ENCODE measurements around the gene CD22. TPM values are rescaled to one million over a fixed set of nuclear protein-coding genes. Genes with fewer than 3 reads are reported as not detected.

The CD22 gene
- total and polyA plus RNA-seq, 2 experiments from 2014 or later = 0.51 TPM; not detected in 1

- H3K27me3 ChIP-seq = no peaks in the 10 kb centered on the region
- no peaks in the 10 kb centered on the region for H3K36me3 ChIP-seq
- H3K9me3 ChIP-seq (ENCODE audit: low read depth) = no peaks in the 10 kb centered on the region
- no peaks in the 10 kb centered on the region for H3K4me1 ChIP-seq (ENCODE audit: low read depth)
- H3K27ac ChIP-seq = no peak overlapping the region
- no peak for DNase-seq (ENCODE audit: low read depth in 1 of 2, low spot score in 1 of 2)
- H3K4me3 ChIP-seq = no peak overlapping the region
- TF ChIP-seq CTCF (IDR thresholded peaks at IDR 0.05; ENCODE audit: low read depth, low read length) = no peak
Observed at GRCh38 chr19:35331551-35332214, 2.7 kb downstream of the CD22 start.

GRCh38 chr19:35332817-35333216 lies 3.8 kb downstream of the CD22 start:
- Histone ChIP-seq H3K4me3 (no peak overlapping the region), H3K36me3 (no peaks in the 10 kb centered on the region), H3K9me3 (ENCODE audit: low read depth) (no peaks in the 10 kb centered on the region), H3K27ac (no peak overlapping the region), H3K27me3 (no peaks in the 10 kb centered on the region), H3K4me1 (ENCODE audit: low read depth) (no peaks in the 10 kb centered on the region)
- no peak for DNase-seq (ENCODE audit: low read depth in 1 of 2, low spot score in 1 of 2)
- no peak for TF ChIP-seq CTCF (IDR thresholded peaks at IDR 0.05; ENCODE audit: low read depth, low read length)

- Histone ChIP-seq H3K9me3 (ENCODE audit: low read depth) (no peaks in the 10 kb centered on the region), H3K27me3 (no peaks in the 10 kb centered on the region), H3K4me3 (no peak overlapping the region), H3K27ac (no peak overlapping the region), H3K4me1 (ENCODE audit: low read depth) (no peaks in the 10 kb centered on the region), H3K36me3 (no peaks in the 10 kb centered on the region)
- DNase-seq (ENCODE audit: low read depth in 1 of 2, low spot score in 1 of 2) = no peak
- no peak for TF ChIP-seq CTCF (IDR thresholded peaks at IDR 0.05; ENCODE audit: low read depth, low read length)
Observed at GRCh38 chr19:35334144-35334753, 5.3 kb downstream of the CD22 start.

GRCh38 chr19:35336166-35336955 lies 7.4 kb downstream of the CD22 start:
- Histone ChIP-seq H3K4me1 (ENCODE audit: low read depth) (no peaks in the 10 kb centered on the region), H3K36me3 (no peaks in the 10 kb centered on the region), H3K4me3 (no peak overlapping the region), H3K27me3 (no peaks in the 10 kb centered on the region), H3K27ac (no peak overlapping the region), H3K9me3 (ENCODE audit: low read depth) (no peaks in the 10 kb centered on the region)
- DNase-seq (ENCODE audit: low read depth in 1 of 2, low spot score in 1 of 2) = no peak
- TF ChIP-seq CTCF (IDR thresholded peaks at IDR 0.05; ENCODE audit: low read depth, low read length) = no peak

GRCh38 chr19:35337097-35337983 lies 8.4 kb downstream of the CD22 start:
- no peaks in the 10 kb centered on the region for H3K4me1 ChIP-seq (ENCODE audit: low read depth)
- H3K27ac ChIP-seq = no peak overlapping the region
- no peaks in the 10 kb centered on the region for H3K27me3 ChIP-seq
- no peak for TF ChIP-seq CTCF (IDR thresholded peaks at IDR 0.05; ENCODE audit: low read depth, low read length)
- no peaks in the 10 kb centered on the region for H3K36me3 ChIP-seq
- H3K9me3 ChIP-seq (ENCODE audit: low read depth) = no peaks in the 10 kb centered on the region
- H3K4me3 ChIP-seq = no peak overlapping the region
- DNase-seq (ENCODE audit: low read depth in 1 of 2, low spot score in 1 of 2) = no peak
